HepG2 (cell line): ENCODE results near the gene FDXACB1. TPM values are rescaled to one million over a fixed set of nuclear protein-coding genes. Genes with fewer than 3 reads are reported as not detected.
A peak's percentile ranks its signal among the peaks of the same experiment; 100 is the strongest.

ENCODE experiments used
- ATAC-seq: fragments of 200-7000 bp; cut with Tn5 transposase; 3 replicates; pipeline ENCODE4 v1.9.1; 2020; ENCODE audit warnings: mild to moderate bottlenecking, moderate library complexity
- BruUV-seq: library from RNA; stranded (reverse); fragments of 400-500 nt; replicated peaks from 2 replicates; lab custom pipeline; 2021; lab: Mats Ljungman, UMichigan
- CTCF ChIA-PET: fragments of 300-600 bp; formaldehyde crosslinking; extraction: SDS; loops from one replicate; lab custom pipeline; 2021; ENCODE audit warnings: low total read pairs, inconsistent platforms, low intra/inter-chr PET ratio; lab: Yijun Ruan, JAX
- POLR2A ChIA-PET: fragments of 350-600 bp; sonication (Branson Sonifier 250); formaldehyde crosslinking; loops from one replicate; lab custom pipeline; 2020; ENCODE audit warnings: antibody characterized with exemption, inconsistent platforms; lab: Yijun Ruan, JAX
- DNase-seq: peaks from one replicate; pipeline ENCODE4 v3.0.0-alpha.2; 2015; ENCODE audit warnings: low spot score
- FAIRE-seq: peaks from 3 replicates; lab custom pipeline; 2011; peaks lifted over from hg19 to GRCh38; lab: Jason Lieb, UNC
- H2AFZ ChIP-seq: one replicate; pipeline ENCODE4 v1.6.1; 2011; ENCODE audit warnings: low read length, inconsistent platforms
- H3K27ac ChIP-seq: fragments of 300-600 bp; 3 replicates; pipeline ENCODE4 v1.8.0; 2011; ENCODE audit warnings: mixed run types, mild to moderate bottlenecking, mixed read lengths, low read length, inconsistent platforms; ENCODE audit not compliant: insufficient read depth; ENCODE audit errors: extremely low read length
- H3K27me3 ChIP-seq, 2 experiments: fragments of 200-600 bp in 1 of 2; 2 replicates in 1 of 2; 3 replicates in 1 of 2; pipeline versions ENCODE4 v1.6.0 to v1.8.0; 2011; ENCODE audit warnings: low read length in 2 of 2, mild to moderate bottlenecking in 2 of 2, moderate library complexity in 2 of 2, inconsistent platforms in 1 of 2; ENCODE audit not compliant: insufficient read depth in 2 of 2, control insufficient read depth in 1 of 2
- H3K36me3 ChIP-seq, 2 experiments: fragments of 200-600 bp in 1 of 2; replicated peaks in 1 of 2; 2 replicates in 1 of 2; 3 replicates in 1 of 2; pipeline versions ENCODE4 v1.5.1 to v1.8.0; 2011; ENCODE audit warnings: low read length in 2 of 2, inconsistent platforms in 1 of 2; ENCODE audit not compliant: insufficient read depth in 2 of 2, control insufficient read depth in 1 of 2
- H3K4me1 ChIP-seq: 2 replicates; pipeline ENCODE4 v1.5.1; 2012; ENCODE audit warnings: low read length, inconsistent platforms; ENCODE audit not compliant: insufficient read depth
- H3K4me2 ChIP-seq: 2 replicates; pipeline ENCODE4 v1.6.0; 2011; ENCODE audit warnings: low read depth, low read length, inconsistent platforms
- H3K4me3 ChIP-seq, 3 experiments: fragments of 200-600 bp in 1 of 3; sonication (generic), shearing (Covaris generic) in 1 of 3; replicated peaks in 1 of 3; 2 replicates each; pipeline ENCODE4 v1.5.1; 2011 to 2016; ENCODE audit warnings: low read length in 3 of 3, inconsistent platforms in 2 of 3, low read depth in 2 of 3, mild to moderate bottlenecking in 2 of 3, control low read depth in 1 of 3, mixed read lengths in 1 of 3; ENCODE audit not compliant: insufficient read depth in 1 of 3
- H3K79me2 ChIP-seq: one replicate; pipeline ENCODE4 v1.6.1; 2011; ENCODE audit warnings: low read length, inconsistent platforms; ENCODE audit not compliant: insufficient read depth
- H3K9ac ChIP-seq: 2 replicates; pipeline ENCODE4 v1.6.0; 2011; ENCODE audit warnings: mild to moderate bottlenecking, low read depth, low read length, inconsistent platforms; ENCODE audit not compliant: insufficient read depth
- H3K9me3 ChIP-seq: 2 replicates; pipeline ENCODE4 v1.5.1; 2012; ENCODE audit warnings: mild to moderate bottlenecking, low read length
- H4K20me1 ChIP-seq: 2 replicates; pipeline ENCODE4 v1.6.0; 2011; ENCODE audit warnings: inconsistent platforms, mild to moderate bottlenecking, low read length, moderate library complexity; ENCODE audit not compliant: insufficient read depth
- NFKBIZ ChIP-seq: IDR thresholded peaks from 2 replicates; pipeline ENCODE4 v1.6.1; 2018; ENCODE audit warnings: missing genetic modification reagents, missing compliant biosample characterization
- SMARCC2 ChIP-seq: fragments of 450-650 bp; IDR thresholded peaks from 2 replicates; pipeline ENCODE4 v1.6.1; 2017; ENCODE audit warnings: antibody characterized with exemption, mild to moderate bottlenecking
- STAG1 ChIP-seq: sonication (generic); formaldehyde crosslinking; IDR thresholded peaks from 2 replicates; pipeline ENCODE4 v1.4.0; 2020; ENCODE audit warnings: missing genetic modification reagents
- ZMAT3 ChIP-seq: sonication (generic); formaldehyde crosslinking; conservative IDR thresholded peaks from 2 replicates; pipeline ENCODE4 v1.7.0; 2021; ENCODE audit warnings: missing genetic modification reagents
- ZNF282 ChIP-seq: fragments of 450-650 bp; IDR thresholded peaks from 2 replicates; pipeline ENCODE4 v1.6.1; 2018; ENCODE audit not compliant: partially characterized antibody
- ZNF605 ChIP-seq: sonication (generic); formaldehyde crosslinking; IDR thresholded peaks from 2 replicates; pipeline ENCODE4 v1.8.0; 2022; ENCODE audit warnings: mild to moderate bottlenecking, missing genetic modification reagents
- in situ Hi-C: cut with HindIII; loops from 2 replicates; pipeline ENCODE4 v1.10.0; 2017; ENCODE audit warnings: low pct_unique_long_range_greater_than_20kb; ENCODE audit not compliant: extremely low pct_ligation_motif_present
- intact Hi-C: fragments of 100-400 bp; cut with micrococcal nuclease; formaldehyde crosslinking; loops from one replicate; pipeline ENCODE4 v1.10.0; 2022; ENCODE audit not compliant: unreplicated experiment
- polyA plus RNA-seq, 8 experiments: library from polyadenylated mRNA; depleted of rRNA in 3 of 8; stranded (reverse) in 7 of 8; unstranded in 1 of 8; fragments of >200 nt; fragmentation: Illumina TruSeq in 4 of 8; extraction: Trizol in 4 of 8; gene quantifications; 2 replicates each; pipeline versions ENCODE4 v1.2.1 to v1.2.3, GENCODE V29; 2011 to 2016; ENCODE audit warnings: low read depth in 4 of 8, missing spikeins in 1 of 8, mixed read lengths in 1 of 8; ENCODE audit not compliant: insufficient read depth in 1 of 8
- total RNA-seq, 5 experiments: library from RNA; depleted of rRNA; stranded (reverse); fragments of >200 nt; fragmentation: Illumina TruSeq; extraction: Trizol; gene quantifications; 2 replicates each; pipeline ENCODE4 v1.2.3, GENCODE V29; 2016; ENCODE audit warnings: low read depth in 1 of 5
- TF ChIP-seq, protein P1 (sequence below): sonication (generic); formaldehyde crosslinking; IDR thresholded peaks from 2 replicates; pipeline ENCODE4; 2020; ENCODE audit warnings: missing genetic modification reagents, mild to moderate bottlenecking, borderline replicate concordance
- TF ChIP-seq, protein P2 (sequence below): sonication (generic); formaldehyde crosslinking; IDR thresholded peaks from 2 replicates; pipeline ENCODE4 v1.5.0; 2020; ENCODE audit warnings: mild to moderate bottlenecking, missing genetic modification reagents, moderate library complexity

FDXACB1 gene
- total and polyA plus RNA-seq, 2 of the 13 experiments (the other 11 are each of a cell fraction or from before 2014, with no cell fraction given), result 1.1 to 3.4 TPM

DNA sequence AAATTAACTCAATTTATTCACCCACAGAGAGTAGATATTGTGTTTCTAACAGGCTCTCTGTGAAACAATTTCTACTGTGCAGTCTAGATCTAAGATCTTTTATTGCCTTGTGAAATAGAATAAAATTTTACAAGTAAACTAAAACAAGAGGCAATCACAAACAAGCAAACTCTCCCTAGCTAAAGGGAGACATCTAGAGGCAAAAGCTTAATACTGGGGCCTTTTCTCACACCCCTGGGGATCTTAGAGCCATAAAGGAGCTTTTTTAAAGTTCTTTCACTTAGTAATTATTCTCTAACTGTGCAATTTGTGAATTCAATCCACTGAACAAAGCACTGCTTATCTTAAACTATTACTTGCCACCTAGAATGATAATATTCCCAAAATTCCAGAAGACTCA, 27.3 kb downstream of the FDXACB1 start:
- no peak overlapping the region for H3K27ac ChIP-seq
- FAIRE-seq (no peak), DNase-seq (peak; percentile 14), ATAC-seq (no peak)
- H3K4me3 ChIP-seq, result no peak overlapping the region
- H3K36me3 ChIP-seq, result peaks cover 5 to 44% of the 10 kb centered on the region in 2 experiments
- H3K79me2 ChIP-seq, result no peaks in the 10 kb centered on the region
- CTCF ChIA-PET, result interaction anchor here (1.6 kb wide), 1 partner anchor 286 kb away, joined by 6 read pairs; no protein-coding TSS in a partner anchor
- BruUV-seq, result no TSS peak
- H3K4me1 ChIP-seq, result no peaks in the 10 kb centered on the region
- H3K27me3 ChIP-seq, result no peaks in the 10 kb centered on the region
- no peak for TF ChIP-seq SMARCC2
- TF ChIP-seq, protein P1, sequence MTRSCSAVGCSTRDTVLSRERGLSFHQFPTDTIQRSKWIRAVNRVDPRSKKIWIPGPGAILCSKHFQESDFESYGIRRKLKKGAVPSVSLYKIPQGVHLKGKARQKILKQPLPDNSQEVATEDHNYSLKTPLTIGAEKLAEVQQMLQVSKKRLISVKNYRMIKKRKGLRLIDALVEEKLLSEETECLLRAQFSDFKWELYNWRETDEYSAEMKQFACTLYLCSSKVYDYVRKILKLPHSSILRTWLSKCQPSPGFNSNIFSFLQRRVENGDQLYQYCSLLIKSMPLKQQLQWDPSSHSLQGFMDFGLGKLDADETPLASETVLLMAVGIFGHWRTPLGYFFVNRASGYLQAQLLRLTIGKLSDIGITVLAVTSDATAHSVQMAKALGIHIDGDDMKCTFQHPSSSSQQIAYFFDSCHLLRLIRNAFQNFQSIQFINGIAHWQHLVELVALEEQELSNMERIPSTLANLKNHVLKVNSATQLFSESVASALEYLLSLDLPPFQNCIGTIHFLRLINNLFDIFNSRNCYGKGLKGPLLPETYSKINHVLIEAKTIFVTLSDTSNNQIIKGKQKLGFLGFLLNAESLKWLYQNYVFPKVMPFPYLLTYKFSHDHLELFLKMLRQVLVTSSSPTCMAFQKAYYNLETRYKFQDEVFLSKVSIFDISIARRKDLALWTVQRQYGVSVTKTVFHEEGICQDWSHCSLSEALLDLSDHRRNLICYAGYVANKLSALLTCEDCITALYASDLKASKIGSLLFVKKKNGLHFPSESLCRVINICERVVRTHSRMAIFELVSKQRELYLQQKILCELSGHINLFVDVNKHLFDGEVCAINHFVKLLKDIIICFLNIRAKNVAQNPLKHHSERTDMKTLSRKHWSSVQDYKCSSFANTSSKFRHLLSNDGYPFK (CRISPR knock-in tag), result no peak
- no peak for TF ChIP-seq ZNF605 (CRISPR knock-in tag)
- no peak for TF ChIP-seq ZNF282
- TF ChIP-seq STAG1 (CRISPR knock-in tag), result peak; percentile 51
- TF ChIP-seq ZMAT3 (CRISPR knock-in tag), result no peak
- TF ChIP-seq NFKBIZ (CRISPR knock-in tag), result no peak
- TF ChIP-seq, protein P2, sequence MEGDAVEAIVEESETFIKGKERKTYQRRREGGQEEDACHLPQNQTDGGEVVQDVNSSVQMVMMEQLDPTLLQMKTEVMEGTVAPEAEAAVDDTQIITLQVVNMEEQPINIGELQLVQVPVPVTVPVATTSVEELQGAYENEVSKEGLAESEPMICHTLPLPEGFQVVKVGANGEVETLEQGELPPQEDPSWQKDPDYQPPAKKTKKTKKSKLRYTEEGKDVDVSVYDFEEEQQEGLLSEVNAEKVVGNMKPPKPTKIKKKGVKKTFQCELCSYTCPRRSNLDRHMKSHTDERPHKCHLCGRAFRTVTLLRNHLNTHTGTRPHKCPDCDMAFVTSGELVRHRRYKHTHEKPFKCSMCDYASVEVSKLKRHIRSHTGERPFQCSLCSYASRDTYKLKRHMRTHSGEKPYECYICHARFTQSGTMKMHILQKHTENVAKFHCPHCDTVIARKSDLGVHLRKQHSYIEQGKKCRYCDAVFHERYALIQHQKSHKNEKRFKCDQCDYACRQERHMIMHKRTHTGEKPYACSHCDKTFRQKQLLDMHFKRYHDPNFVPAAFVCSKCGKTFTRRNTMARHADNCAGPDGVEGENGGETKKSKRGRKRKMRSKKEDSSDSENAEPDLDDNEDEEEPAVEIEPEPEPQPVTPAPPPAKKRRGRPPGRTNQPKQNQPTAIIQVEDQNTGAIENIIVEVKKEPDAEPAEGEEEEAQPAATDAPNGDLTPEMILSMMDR, result peak; percentile 29
- TF ChIP-seq, all 625 proteins: peak for 2
- POLR2A ChIA-PET, result no interaction called here
- Histone ChIP-seq H2AFZ (no peak overlapping the region), H3K9ac (no peak overlapping the region), H4K20me1 (no peaks in the 10 kb centered on the region), H3K9me3 (no peaks in the 10 kb centered on the region), H3K4me2 (no peak overlapping the region)
- intact Hi-C loops, result no loop called here
- in situ Hi-C loops, result no loop called here
